ENCODE results near the gene SRCAP. TPM values are rescaled to one million over a fixed set of nuclear protein-coding genes. Genes with fewer than 3 reads are reported as not detected.

SRCAP gene
- total RNA-seq (2014; rRNA removed; shearing (Covaris generic)) = 9.3 and 11.4 TPM in 2 replicates

- peak; percentile 79 for DNase-seq (ENCODE audit: low spot score)
Measured at GRCh38 chr16:30698816-30699614, at the start of gene SRCAP. Gene SRCAP (plus strand): TSS chr16:30699171. CDS start chr16:30700825, 1,654 bp downstream.

DNA sequence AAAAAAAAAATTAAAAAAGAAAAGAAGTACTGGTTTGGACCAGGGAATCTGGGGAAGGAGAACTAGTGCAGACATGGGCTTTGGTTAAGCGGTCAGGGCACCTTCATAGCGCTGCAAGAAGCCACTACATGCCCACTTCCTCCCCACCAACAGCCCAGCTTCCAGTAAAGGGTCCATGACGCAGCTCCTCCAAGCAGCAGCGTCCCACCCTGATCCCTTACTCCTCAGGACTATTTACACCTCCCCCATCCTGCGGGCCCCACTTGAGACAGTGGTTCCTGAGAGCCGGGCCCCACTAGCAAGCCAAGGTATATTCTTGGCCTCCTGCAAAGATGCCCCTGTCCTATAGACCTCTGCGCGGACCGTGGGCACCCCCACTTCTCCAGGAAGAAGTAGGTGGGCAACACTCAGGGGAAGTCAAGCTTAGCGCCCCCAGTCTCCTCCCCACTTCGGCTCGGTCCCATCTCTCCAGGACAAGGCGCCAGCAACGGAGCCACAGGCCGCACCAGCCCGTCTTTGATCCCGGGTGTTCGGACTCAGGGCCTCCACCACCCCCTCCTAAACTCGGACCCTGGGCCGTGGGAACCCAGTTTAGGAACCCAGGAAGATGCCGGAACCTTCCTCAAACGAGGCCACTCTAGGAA lies 49.1 kb upstream of the SRCAP start:
- no peak for DNase-seq (ENCODE audit: low spot score)

GRCh38 chr16:30650369-30651123 lies 48.4 kb upstream of the SRCAP start, which contains the start of gene PRR14:
Gene PRR14 (plus strand): TSS chr16:30650960. CDS start chr16:30651646, 686 bp downstream.
- peak; percentile 99 for DNase-seq (ENCODE audit: low spot score)

GRCh38 chr16:30651124-30652004 lies 47.6 kb upstream of the SRCAP start:
- peak; percentile 61 for DNase-seq (ENCODE audit: low spot score)

DNA sequence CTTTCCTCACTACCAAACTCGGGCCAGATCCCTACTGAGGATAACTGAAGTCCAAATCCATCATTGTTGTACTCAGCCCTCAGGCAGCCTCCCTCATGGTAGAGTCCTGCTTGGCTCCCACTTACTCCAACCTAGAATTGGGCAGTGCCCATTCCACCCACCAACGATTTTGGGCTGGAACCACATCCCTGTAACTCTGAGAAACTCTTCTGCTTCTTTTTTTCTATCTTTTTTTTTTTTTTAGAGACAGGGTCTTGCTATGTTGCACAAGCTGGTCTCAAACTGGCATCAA lies 47.0 kb upstream of the SRCAP start:
- DNase-seq (ENCODE audit: low spot score) = no peak

- no peak for DNase-seq (ENCODE audit: low spot score)
Measured at GRCh38 chr16:30652718-30653117, 46.3 kb upstream of the SRCAP start.

- no peak for DNase-seq (ENCODE audit: low spot score)
Measured at GRCh38 chr16:30654856-30655255, 44.1 kb upstream of the SRCAP start.

- no peak for DNase-seq (ENCODE audit: low spot score)
Measured at GRCh38 chr16:30655815-30656347, 43.1 kb upstream of the SRCAP start.

- no peak for DNase-seq (ENCODE audit: low spot score)
Measured at GRCh38 chr16:30656388-30656787, 42.6 kb upstream of the SRCAP start.

GRCh38 chr16:30656974-30657865 lies 41.8 kb upstream of the SRCAP start:
- DNase-seq (ENCODE audit: low spot score) = no peak

DNA sequence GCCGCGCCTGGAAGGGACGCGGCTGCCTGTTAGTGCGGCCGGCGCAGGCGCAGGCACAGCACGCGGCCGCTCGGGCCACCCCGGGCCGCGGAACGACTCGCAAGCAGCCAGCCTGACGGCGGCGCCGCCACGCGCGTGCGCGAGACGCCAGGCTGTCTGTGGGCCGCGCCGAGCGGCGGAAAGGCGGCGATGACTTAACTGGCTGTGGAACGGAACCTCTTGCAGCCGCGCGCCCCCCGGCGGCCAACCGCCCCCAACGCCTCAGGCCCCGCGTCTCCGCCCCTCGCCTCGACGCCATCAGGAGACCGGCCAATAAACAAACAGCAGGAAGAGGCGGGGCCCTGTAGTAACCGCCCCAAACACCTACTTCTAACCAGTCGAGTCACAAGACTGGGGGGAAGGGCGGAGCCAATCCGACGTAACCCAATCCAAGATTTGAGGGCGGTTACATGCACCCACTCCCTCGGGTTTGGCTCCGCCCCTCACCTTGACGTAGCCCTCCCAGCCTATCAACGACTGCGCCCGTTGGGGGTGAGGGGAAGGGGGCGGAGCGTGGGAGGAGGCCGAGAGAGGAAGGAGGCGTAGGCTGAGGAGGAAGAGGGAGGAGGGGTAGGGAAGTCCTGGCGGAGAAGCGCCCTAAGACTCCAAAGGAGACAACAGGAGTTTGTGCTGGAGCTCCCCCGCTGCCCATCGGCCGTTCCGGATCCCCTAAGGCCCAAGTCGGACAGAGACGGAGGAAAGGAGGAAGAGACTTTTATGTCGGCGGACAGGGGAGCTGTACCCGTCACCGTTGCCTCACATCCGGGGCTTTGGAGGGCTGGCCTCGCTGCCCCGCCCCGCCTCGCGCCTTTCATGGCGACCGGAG lies 40.9 kb upstream of the SRCAP start, which contains the start of gene FBRS:
Gene FBRS, plus strand, starts transcription at position 566 of the 865 bp plus-strand sequence. CDS start 1,088 bp downstream, outside the sequence.
- DNase-seq (ENCODE audit: low spot score) = peak; percentile 100

DNA sequence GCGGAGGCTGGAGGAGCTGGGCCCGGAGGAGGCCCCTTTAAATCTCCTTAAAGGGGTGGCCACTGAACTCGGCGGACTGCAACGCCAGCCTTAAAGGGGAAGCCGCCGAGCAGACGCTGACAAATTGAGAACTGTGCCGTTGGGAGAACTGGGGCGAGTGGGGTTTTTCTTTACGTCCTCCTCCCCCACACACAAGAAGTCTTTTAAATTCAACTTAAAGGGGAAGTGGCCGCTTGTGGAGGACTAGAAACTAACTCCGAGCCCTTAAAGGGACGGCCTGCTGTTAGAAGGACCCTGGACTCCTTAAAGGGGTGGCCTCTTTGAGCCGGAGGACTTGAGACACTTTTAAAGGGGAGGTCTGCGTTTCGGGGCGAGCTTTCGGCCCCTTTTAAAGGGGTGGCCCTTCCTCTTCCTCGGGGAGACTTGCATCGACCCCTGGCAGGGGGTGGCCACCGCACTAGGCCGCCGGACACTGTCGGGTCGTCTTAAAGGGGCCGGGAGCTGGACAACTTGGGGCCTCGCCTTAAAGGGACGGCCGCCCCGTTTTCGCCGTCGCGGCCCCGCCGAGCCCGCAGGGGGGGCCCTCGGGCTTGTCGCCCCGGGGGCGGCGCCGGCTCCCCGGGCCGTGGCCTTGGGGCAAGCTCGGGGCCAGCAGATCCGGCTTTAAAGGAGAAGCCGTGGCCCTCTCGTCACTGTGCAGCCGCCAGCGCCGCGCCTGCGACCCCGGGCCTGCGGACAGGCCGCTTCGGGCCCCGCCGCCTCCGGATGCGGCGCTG lies 40.1 kb upstream of the SRCAP start:
- DNase-seq (ENCODE audit: low spot score) = peak; percentile 94

DNA sequence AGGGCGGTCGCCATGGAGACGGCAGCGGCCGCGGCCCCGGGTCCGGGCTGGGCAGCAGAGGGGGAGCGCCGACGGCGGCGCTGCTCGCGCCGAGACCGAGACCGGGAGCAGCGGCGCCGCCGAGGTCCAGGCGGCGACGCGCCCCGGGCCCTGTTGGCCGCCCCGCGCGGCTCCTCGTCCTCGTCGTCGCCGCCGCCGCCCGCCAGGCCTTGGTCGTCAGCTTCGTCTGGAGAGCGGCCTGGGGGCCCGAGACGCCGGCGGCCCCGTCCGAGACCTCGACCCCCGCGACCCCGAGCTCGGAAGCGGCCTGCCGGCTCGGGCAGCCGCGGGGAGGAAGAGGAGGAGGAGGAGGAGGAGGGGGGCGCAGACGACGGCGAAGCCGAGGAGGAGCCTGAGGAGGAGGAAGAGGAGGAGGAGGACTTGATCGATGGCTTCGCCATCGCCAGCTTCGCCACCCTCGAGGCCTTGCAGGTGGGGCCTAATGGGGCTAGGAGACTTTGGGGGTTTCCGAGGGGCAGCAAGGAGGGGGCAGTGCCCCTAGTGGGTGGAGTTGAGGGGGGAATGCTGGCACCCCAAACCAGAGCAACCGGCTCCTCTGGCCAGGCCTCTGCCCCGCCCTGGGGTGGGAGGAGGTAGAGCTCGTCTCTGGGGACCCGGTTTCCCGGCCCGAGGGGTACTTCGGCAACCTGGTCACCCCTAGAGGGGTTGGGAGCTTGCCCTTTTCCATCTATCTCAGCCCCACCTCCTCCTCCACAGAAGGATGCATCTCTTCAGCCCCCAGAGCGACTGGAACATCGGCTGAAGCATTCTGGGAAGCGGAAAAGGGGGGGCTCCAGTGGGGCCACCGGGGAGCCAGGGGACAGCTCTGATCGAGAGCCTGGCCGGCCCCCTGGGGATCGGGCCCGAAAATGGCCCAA lies 39.2 kb upstream of the SRCAP start:
- DNase-seq (ENCODE audit: low spot score) = peak; percentile 19

DNA sequence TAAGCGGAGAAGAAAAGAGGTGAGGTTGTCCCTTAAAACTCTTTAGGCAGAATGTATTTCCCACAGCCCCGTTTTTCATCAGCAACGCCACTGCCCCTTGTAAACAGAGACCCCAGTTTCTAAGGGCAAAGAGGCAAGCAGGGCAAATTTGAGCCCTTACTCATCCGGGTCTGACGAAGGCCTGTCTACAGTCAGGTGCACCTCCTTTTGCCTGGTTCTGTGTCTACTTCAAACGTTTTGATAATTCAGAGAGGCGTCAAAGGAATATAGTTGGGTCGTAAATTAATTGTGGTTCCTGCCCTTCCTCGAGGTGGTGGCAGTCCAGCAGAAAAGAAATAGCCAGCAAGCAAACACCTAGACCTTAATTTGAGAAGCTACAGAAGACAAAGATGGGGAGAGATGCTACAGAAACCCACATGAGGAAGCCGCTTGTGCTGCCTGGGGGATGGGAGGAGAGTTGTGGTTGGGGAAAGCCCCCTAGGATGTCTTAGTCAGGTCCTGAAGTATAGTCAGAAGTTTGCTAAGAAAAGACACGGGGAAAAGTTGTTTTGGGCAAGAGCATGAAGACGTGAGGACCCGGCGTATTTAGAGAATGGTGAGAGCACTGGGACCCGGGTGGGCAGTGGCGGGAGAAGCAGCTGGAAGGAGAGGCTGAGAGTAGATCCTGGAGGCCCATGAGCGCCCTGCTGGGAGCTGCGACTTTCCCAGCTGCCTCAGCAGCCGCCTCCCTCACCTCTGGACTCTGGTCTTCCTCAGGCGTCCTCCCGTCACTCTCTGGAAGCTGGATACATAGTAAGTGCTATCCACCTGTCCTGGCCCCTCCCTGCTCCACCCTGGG lies 38.3 kb upstream of the SRCAP start:
- peak; percentile 58 for DNase-seq (ENCODE audit: low spot score)

- no peak for DNase-seq (ENCODE audit: low spot score)
Measured at GRCh38 chr16:30662449-30662848, 36.5 kb upstream of the SRCAP start.

GRCh38 chr16:30663038-30663437 lies 35.9 kb upstream of the SRCAP start:
- DNase-seq (ENCODE audit: low spot score) = no peak

All from A172 (cell line).